NOMO-1 (cell line): ENCODE results near the gene RAB3GAP2.
"Not testable (repeated sequence)": the region's sequence is repeated elsewhere in the genome, so short reads cannot be mapped to it uniquely, and the experiment has no call there.

ENCODE experiments used
- DNase-seq, 2 experiments: peaks; one replicate each; lab custom pipeline; 2025; ENCODE audit not compliant: unreplicated experiment in 2 of 2; lab: John Stamatoyannopoulos, UW

Gene RAB3GAP2

DNA sequence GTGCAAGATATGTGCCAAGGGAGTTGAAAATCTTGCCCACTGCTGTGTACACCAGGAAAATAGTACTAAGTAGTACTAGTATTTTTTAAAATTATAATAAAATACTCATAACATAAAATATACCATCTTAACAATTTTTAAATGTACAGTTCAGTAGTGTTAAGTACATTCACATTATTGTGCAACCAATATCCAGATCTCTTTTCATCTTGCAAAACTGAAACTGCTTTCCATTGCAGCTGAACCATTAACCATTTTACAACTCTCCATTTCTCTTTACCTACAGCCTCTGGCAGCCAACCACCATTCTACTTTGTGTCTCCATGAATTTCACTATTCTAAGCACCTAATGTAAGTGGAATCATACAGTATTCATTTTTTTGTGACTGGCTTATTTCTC is 19.3 kb upstream of the RAB3GAP2 start:
- no peak for DNase-seq

DNA sequence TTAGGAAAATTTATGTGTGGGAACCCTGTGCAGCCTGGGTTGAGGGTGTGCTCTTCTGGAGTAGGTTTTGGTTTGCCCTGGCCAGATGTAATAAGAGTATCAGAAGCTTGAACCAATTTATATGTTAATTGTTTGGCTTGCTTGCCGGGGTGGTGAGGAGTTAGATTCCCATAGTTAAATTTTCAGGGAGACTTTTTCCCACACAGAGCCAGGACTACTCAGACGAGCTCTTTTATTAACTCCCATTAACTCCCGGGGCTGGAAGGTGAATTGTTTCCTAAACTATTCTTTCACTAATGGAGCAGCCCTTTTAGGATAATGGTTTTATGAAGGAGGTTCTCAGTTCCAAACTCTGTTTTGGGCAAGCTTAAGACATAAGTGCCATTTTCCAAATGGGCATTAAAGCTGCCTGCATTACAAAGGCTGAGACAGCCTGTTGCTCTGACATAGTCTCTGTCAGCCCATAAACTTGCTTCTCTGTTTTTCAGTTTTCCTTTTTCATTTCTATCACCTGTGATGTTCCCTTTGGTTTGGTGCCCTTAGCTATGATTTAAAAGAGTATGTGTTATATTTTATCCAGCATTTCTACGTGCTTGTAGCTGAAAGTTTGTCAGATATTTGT is 18.0 kb upstream of the RAB3GAP2 start:
- DNase-seq: no peak

DNA sequence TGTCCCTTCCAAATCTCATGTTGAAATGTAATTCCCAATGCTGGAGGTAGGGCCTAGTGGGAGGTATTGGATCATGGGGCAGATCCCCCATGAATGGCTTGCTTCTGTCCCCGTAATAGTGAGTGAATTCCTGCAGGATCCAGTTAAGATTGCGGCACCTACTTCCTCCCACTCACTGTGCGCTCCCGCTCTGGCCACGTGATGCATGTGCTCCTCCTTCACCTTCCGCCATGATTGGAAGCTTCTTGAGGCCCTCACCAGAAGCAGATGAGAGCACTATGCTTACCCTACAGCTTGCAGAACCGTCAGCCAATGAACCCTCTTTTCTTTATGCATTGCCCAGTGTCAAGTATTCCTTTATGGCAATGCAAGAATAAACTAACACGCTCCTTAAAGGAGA is 14.9 kb upstream of the RAB3GAP2 start:
- DNase-seq: no peak

DNA sequence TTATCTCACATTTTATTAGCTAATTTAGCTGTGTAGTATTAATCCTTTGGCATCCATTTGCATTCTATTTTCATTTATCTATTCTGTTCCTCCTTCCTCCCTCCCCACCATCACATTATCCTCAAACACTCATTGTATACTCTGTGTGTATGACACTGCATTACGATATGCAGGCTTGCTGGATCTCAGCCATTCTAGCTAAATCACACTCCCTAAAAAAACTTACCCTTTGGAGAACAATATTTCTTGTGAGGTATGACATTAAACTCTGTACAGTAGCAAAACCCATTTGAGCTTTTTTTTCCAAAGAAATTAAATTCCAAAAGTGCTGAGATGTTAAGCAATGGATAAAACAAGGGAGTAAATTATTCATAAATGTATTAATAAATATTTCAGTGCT is 11.4 kb upstream of the RAB3GAP2 start:
- no peak for DNase-seq

- DNase-seq: no peak
These were observed 8.9 kb upstream of the RAB3GAP2 start for GRCh38 chr1:220281159-220281574.

- DNase-seq: no peak
These were observed 8.0 kb upstream of the RAB3GAP2 start for GRCh38 chr1:220280249-220280648.

DNA sequence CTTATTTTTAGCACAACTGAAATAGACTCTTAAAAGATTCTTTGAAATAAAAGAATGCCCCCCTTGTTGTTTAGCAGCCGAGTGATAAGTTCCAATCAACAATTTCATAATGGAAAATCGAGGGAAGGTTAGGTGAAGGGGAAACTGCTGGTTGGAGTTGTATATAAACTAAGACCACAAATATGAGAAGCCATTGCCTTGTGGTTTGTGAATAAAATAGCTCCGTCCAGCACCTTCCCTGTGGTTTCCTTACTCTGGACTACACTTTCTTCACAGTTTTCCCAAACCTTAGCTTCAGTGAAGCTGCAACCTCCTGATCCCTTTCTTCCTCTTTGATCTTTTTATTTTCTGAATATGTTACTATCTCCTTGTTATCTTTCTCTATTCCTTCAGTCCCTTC is 6.7 kb upstream of the RAB3GAP2 start:
- no peak for DNase-seq

DNA sequence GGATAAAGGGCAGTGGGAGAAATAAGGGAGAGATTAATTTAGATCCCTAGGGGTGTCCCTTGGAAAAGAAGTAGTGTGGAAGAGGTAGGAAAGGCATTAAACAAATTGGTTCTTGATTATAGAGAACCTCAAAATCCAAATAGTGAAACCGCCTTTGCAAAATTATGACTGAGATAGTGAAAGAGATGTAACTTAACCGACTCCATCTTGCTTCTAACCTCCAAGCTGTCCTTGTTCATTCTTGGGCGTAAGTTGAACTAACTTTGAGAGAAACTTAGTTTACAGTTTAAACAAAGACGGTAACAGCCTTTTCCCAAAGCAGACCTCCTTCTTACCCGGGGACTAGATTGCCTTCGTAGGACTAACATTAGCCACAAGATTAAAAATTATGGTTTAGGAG is 3.2 kb upstream of the RAB3GAP2 start:
- no peak for DNase-seq

DNA sequence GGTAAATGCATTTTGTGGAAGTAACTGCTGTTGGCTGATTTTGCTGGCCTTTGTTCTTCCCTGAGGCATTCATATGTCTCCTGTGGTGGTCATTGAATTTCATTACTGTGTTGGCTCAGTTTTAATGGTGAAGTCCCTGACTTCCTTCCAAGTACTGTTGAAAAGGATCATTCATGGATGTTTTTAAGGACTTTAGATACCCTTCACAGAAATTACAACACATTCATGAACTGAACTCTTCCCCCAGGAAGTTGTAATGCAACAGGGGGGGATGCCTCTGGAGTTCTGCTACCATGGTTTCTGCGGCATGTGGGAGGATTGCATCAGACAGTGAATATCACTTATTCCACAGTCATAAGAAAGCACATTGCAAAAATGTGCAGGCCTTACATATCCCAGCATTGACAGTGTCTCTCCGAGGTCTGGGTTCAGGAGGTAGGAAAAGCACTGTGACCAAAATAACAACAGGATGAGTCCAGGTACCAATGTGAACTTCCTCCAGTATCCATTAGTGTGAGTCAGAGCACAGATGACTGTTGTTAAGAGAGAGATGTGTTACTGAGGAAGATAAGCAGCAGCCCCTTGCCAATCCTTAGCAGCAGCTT is 2.1 kb upstream of the RAB3GAP2 start:
- DNase-seq: no peak

DNA sequence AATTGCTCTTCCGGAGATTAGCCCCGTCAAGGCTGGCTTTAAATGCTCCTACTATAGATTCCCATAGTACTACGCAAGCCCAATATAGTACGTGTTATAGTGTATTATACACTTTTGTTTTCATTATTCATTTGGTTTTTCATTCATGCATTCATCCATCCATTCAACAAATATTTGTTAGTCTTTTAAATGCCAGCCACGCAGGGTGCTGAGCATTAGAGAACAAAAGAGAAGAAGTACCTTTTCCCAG is 513 bp upstream of the RAB3GAP2 start:
- DNase-seq: no peak

DNA sequence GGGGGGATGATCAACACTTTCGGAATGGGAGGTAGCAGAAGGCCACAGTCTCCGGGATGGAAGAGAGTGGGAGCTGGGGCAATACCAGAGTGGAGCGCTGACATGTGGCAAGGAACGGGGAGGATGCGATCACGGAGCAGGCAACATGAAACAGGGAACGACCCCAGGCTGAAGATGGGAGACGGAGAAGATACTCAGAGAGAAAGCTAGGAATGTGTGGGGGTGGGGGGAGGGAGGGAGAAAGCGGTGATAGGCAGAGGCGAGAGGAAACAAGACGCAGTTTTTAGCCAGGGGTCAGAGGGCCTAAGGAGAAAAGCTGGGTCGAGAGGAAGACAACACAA is 577 bp downstream of the RAB3GAP2 start:
- no peak for DNase-seq

GRCh38 chr1:220269036-220269435 is 3.2 kb downstream of the RAB3GAP2 start:
- DNase-seq: no peak

GRCh38 chr1:220267630-220268029 is 4.6 kb downstream of the RAB3GAP2 start:
- no peak for DNase-seq

GRCh38 chr1:220260228-220260627 is 12.0 kb downstream of the RAB3GAP2 start:
- not testable (repeated sequence) for DNase-seq

DNA sequence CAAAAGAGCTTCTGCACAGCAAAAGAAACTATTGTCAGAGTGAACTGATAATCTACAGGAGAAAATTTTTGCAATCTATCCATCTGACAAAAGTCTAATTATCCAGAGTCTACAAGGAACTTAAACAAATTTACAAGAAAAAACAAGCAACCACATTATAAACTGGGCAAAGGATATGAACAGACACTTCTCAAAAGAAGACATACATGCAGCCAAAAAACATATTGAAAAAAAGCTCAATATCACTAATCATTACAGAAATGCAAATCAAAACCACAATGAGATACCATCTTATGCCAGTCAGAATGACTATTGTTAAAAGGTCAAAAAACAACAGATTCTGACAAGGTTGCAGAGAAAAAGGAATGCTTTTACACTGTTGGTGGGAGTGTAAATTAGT is 12.5 kb downstream of the RAB3GAP2 start:
- DNase-seq: not testable (repeated sequence)

- not testable (repeated sequence) for DNase-seq
These were observed 16.1 kb downstream of the RAB3GAP2 start for GRCh38 chr1:220256194-220256593.

DNA sequence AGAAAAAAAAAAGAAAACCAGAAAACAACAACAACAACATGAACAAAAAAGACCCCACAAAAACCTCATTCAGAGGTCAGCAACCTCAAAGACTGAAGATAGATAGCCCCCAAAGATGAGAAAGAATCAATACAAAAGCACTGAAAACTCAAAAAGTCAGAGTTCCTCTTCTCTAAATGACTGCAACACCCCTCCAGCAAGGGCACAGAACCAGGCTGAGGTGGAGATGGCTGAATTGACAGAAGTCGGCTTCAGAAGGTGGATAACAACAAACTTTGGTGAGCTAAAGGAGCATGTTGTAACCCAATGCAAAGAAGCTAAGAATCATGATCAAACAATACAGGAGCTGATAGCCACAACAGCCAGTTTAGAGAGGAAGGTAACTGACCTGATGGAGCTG is 17.0 kb downstream of the RAB3GAP2 start:
- no peak for DNase-seq

GRCh38 chr1:220253290-220253689 is 19.0 kb downstream of the RAB3GAP2 start:
- not testable (repeated sequence) for DNase-seq

DNA sequence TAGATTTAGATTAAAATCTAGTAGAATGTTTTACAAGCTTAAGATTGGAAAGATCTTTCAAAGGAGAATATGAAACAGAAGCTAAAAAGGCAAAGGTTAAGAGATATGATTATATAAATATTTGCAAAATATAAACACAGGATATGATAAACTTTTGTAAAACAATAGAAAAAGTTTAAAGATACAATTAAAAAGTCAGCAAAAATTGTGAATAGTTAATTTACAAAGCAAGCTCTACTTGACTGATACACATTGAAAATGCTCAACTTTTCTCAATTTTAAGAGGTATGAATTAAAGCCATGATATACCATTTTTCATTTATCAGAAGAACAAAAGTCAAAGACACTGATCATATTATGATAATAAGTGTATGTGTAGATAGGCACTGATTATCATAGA is 21.0 kb downstream of the RAB3GAP2 start:
- DNase-seq: no peak

DNA sequence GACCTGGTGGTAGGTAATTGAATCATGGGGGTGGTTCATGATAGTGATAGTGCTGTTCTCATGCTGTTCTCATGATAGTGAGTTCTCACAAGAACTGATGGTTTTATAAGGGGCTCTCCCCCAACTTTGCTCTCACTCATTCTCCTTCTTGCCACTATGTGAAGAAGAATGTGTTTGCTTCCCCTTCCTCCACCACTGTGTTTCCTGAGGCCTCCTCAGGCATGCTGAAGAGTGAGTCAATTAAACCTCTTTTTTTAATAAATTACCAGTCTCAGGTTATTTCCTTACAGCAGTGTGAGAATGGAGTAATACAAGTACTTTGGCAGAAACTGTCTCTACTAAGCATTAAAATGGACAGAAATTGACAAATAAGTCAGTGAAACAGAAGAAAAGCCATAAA is 21.6 kb downstream of the RAB3GAP2 start:
- DNase-seq: no peak

DNA sequence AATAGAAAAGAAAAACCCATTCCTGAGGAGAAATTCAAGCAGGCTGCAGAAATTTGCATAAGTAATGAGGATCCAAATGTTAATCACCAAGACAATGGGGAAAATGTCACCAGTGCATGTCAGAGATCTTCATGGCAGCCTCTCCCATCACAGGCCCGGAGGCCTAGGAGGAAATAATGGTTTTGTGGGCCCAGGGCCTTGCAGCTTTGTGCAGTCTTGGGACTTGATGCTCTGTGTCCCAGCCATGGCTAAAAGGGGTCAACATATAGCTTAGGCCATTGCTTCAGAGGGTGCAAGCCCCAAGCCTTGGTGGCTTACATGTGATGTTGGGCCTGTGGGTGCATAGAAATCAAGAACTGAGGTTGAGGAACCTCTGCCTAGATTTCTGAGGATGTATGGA is 22.7 kb downstream of the RAB3GAP2 start:
- no peak for DNase-seq

DNA sequence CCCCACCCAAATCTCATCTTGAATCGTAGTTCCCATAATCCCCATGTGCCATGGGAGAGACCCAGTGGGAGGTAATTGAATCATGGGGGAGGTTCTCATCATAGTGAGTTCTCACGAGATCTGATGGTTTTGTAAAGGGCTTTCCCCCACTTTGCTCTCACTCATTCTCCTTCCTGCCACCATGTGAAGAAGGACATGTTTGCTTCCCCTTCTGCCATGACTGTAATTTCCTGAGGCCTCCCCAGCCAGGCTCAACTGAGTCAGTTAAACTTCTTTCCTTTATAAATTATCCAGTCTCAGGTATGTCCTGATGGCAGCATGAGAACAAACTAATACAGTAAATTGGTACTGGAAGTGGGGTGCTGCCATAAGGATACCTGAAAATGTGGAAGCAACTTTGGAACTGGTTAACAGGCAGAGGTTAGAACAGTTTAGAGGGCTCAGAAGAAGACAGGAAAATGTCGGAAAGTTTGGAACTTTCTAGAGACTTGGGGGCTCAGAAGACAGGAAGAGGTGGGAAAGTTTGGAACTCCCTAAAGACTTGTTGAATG is 23.5 kb downstream of the RAB3GAP2 start:
- not testable (repeated sequence) for DNase-seq

GRCh38 chr1:220245900-220246299 is 26.4 kb downstream of the RAB3GAP2 start:
- not testable (repeated sequence) for DNase-seq
